SU-DHL-6 (cell line): Measurements from ENCODE around the gene RAB27B.

Source experiments
- CTCF ChIP-seq: fragments of 200-600 bp; sonication (generic); IDR thresholded peaks from one replicate; pipeline ENCODE4 v1.5.1; 2017; ENCODE audit warnings: antibody characterized with exemption, mild to moderate bottlenecking, low read length, moderate library complexity; ENCODE audit not compliant: insufficient read depth, poor library complexity, severe bottlenecking
- EZH2phosphoT487 ChIP-seq: fragments of 200-600 bp; sonication (generic), shearing (Covaris generic); conservative IDR thresholded peaks from 2 replicates; pipeline ENCODE4 v1.6.1; 2018; ENCODE audit warnings: mild to moderate bottlenecking, antibody characterized with exemption, low read length, moderate library complexity, mixed read lengths

- TF ChIP-seq CTCF: no peak
- TF ChIP-seq EZH2phosphoT487: no peak
Observed at GRCh38 chr18:54939361-54939917, 111.2 kb downstream of the RAB27B start.
